Activated CD4-positive, alpha-beta T cell treated with anti-CD3 and anti-CD28 coated beads, Interleukin-10, Interleukin-2, amounts not matched to agents 100 ng/mL and 50 ng/mL, durations not matched to agents 16 hours and 8 hours (primary cell): ENCODE results near the gene SIK2.

Source experiments
- DNase-seq: peaks from one replicate; pipeline ENCODE4 v3.0.0-alpha.2; 2020

Gene SIK2

DNA sequence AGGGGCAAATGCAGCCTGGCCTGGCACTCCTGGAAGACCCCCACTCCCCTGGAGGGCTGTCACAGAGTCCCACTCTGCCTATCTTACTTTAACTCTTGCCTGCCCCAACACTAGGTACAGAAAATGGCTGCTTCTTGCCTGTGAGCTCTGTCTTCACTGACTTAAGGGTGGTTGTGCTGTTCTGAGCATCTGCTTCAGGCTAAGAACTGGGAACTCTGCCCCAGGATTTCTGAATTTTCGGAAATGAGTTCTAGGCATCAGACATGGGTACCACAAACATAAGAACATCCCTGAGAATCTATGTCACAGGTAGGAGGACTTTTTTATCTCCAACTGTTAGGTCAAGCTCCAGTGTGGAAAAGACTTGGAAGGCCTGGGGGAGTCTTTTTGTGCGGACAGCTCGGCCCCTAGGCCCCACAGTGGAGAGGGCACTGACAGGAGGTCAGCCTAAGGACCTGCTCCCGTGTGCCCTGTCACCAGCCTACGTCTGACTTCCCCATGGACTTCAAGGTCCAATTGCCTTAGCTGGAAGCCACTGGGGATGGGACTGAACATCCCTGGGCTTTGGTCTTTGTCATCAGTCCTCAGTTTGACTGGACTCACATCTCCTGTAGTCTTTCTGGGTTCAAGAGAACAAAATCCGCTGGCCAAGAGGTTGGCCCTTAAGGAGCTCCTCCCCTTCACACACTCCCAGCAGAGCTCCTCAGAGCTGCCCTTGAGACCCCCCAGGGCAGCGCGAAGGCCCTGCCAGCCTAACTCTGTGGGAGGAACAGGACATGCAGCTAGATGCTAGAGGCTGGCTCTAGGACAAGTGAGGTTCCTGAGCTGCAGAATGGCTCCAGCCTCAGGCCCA is 132.1 kb downstream of the SIK2 start:
- DNase-seq: no peak

DNA sequence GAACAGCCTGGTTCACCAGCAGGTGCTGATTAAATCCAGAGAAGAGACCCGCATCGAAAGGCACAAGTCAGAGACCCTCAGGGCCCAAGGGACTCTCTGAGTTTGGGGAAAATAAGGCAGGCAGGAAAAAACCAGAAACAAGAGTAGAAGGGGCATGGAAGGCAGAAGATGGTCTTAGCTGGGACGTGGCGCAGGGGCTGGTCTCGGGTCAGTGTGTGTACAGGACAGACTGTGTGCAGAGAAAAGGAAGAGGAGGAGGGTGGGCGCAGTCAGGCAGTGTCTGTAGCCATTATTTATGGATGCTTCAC is 132.7 kb downstream of the SIK2 start:
- DNase-seq: no peak

DNA sequence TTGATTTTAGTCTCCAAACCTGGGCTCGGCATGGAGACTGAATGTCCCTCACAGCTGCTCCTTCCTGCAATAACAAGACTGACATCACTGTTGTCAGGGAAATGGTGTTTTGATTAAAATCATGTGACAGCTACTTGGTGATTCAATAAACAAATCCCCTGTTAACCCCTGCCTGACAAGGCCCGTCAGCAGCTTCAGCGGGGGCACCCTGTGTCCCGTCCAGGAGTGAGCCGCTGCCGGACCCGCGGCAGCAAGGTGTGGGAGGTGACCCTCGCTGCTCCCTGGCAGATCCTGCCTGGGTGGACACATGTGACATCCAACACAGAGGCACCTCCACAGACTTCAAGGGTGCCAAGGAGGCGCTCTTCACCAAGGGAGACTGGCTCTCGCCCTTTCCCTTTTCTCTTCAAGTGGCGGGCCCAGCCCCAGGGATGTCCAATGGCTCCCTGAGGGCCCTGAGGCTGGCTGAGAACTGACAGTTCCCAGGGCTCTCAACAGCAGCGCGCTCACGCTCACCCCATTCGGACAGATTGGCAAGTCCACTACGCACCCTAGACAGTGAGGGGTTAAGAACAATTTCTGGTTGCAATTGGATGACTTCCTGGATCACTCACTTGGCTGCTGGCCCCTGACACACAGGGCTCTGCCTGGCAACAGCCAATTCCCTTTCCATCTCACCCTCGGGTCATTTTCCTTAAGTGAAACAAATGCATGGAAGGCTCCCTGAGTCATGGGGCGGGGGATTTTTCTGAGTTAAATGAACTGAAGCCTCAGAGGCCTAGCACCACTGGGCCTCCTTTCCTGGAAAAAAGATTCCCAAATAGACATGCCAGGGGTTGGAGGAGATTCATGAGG is 133.2 kb downstream of the SIK2 start:
- no peak for DNase-seq

DNA sequence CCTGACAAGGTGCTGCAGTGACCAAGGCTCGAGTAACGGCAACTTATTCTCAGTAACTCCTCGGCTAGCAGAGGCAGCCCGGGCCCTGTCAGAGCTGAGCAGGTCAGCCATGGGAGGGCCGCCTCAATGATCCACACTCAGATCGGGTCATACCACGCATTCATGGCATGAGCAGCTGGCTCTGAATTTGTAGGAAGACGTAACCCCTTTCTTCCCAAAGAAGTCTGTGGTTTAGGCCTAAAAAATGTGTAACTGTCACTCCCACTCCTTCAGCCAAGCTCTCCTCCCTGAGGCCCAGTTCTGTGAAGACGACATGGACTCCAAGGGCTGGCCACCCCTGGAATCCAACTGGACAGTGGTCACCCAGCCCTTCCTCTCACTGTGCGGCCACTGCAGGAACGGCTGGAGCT is 133.9 kb downstream of the SIK2 start:
- DNase-seq: no peak

DNA sequence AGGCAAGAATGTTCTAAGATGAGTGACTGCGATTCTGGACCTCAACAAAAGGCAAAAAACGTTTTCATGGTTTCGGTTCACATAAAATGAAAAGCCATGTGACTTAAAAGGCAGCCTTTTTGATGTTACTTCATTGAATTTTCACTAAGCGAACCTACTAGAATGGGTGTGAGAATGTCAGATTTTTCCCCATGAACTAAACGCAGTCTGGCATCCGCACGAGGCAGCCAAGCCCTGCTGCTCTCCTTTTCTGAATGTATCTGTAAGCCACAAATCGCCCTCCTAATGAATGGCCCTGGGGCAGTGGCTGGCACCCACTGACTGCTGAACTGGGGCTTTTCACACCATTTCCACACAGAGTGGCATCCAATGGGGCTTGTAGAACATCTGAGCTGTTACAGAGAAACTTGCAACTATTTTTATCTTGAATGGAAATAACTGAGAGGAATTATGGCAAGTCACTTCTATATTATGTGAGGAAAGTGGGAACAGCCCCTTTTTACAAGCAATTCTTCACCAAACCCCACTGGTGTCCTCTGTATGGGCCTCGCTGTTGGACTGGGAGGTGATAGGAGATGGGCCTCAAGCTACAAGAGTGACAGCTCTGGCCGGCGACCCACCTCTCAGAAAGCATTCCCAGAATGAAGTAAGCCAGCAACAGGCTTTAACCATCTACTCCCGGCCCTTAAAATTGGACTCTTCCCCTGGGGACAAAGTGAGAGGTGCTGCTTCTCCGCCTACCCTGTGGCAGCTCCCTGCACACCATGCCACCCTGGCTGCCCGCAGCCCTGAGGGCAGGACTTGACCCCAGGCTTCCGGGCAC is 134.6 kb downstream of the SIK2 start:
- DNase-seq: no peak

DNA sequence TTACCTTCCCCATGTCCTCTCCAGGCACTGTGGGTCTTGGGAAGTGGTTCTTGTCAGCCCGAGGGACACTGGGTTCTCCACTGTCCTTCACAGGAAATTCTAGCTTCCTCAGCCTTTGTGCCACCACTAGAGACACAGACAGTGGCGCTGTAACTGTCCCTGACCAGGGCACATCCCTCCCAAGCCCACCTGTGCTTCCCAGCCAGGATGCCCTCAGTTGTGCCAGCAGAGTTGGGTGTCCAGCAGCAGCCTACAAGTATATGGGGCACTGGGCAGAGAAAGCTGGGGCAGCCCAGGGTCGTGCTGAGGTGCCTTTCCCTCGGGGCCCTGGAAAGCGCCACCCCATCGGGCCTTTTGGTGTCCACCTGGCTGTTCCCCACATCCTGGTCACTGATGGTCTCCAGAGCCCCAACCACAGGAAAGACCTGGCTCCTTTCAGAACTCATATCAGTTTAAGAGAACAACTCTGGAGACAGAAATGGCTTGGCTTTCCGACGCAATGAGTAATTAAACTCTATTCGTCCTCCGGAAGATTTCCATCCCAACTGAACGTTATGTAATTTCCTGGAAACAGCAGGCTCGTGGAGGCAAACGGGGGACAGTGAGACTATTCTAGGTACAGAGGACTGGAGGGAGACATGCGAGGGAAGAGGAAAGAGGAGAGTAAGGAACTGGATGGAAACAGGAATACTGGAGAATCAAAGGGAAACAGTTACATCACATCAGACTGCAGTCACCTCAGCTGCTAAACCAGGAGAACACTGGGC is 135.4 kb downstream of the SIK2 start:
- DNase-seq: no peak

DNA sequence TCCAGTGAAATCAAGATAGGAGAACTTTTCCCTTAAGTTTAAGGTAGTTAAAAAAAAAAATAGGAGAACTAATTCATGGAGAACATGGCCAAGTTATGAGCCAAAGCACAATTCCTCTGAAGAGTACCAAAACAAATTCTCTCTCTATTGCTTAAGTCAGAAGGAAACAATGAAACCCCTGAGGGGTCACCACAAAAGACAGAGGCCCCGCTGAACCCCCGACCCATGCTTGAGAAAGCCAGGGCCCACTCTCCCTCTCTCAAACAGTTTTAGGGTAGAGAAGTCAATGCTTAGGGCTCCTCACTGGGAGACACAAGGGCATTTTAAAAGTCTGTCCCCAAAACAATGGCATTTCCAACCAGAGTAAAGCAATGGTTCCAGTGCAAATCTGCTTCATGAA is 137.1 kb downstream of the SIK2 start:
- DNase-seq: no peak

DNA sequence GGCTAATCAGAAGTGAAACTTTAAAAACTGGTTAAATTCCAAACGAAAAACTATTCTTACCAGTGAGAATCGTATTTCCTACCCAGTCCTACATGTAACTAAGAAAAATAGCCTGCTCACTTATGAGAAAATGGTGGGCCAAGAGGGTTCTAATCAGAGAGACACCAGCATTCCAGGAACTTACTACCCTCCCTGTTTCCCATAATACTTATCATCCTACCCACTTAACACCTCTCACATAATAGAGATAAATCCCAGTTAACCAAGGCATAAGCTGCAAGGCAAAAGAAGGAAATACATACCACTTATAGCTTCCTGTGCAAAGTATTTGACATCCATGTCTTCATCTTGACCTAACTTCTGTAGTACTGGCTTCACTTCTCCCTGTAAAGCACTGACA is 139.5 kb downstream of the SIK2 start:
- no peak for DNase-seq

DNA sequence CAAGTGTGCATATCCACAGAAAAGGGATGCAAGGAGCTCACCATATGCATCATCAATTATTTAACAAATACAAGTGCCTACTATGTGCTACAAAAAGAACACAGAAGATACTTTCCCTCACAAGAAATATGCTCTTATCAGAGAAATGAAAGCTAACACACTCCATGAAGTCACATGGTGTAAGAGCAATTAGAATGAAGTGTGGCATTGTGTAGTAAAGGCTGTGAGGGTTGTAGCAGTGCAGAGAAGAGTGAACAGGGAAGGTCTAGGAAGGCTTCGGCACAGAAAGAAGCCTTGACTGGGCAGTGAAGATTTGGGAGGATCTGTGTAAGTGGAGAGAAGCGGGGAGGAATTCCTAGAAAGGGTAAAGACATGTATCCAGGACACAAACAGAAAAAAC is 141.5 kb downstream of the SIK2 start:
- DNase-seq: no peak

DNA sequence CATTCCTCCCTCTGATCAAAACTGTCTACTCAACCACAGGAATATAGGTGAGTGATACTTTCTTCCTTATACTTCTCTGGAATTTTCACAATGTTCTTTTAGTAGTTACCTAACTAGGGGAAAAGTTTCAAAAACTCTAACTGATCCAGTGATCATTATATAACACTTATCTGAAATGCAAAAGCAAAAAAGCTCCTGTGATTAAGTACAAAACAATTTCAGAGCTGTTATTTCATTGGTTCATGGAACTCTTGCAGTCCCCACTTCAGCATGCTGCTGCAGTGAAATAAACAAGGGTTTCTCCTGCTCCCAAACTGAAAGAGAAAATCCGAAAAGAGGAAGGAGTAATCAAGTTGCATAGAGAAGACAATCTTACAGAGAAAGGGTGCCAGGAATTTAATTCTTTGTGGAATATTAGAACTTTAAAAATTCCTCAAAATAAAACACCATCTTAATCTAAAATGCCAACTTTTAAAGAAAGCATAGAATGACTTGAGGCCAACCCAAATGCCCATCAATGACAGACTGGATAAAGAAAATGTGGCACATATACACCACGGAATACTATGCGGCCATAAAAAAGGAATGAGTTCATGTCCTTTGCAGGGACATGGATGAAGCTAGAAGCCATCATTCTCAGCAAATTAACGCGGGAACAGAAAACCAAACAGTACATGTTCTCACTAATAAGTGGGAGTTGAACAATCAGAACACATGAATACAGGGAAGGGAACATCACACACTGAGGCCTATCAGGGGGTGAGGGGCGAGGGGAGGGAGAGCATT is 143.7 kb downstream of the SIK2 start:
- DNase-seq: no peak

DNA sequence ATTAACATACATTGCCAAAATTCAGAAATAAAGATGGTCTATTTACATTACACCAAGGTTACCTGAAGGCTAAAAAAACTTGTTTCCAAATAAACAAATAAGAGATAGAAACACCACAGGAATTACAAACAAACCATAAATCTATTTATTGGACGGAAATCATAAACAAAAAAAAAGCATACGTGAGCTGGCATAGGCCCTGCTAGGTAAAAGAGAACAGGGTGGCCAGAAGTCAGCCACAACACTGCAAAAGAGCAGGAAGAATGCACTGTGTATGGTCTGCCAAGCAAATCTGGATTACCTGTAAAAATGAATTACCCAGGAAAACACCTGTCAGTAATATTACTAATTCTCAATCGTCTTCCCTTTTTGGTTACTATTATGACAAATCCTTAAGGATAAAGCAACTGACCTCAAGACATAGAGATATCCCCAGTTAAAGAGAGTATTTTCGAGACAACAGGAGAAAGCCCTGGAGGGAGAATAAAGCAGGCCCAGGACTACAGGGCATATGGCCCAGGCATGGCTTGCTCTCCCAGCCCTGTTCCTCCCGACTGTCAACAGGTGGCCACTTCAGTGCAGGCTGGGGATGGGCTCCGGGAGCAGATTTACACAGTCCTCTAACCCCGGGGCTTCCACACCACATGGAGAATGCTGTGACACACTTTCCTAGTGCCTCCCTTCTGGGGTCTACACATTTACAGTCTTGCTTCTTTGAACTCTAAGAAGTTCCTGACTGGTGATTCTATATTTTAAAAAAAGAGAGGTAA is 146.0 kb downstream of the SIK2 start:
- no peak for DNase-seq

DNA sequence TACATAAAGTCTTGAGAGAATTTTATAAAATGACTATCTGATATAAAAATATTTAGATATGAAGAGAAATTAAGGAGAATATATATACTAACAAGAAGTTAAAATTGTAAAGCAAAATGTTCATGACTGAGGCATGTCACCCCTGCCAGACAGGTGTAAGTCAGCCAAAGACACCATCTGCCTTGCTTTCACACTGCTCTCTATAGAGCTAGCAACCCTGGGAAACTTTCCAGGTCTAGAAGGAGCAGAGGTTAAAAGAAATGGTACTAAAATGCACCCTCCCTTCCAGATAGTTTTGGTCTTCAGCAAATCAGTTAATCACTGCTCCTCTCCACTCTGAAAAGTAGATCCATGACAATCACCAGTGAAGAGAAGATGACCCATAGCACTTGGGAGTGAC is 147.4 kb downstream of the SIK2 start:
- DNase-seq: no peak

DNA sequence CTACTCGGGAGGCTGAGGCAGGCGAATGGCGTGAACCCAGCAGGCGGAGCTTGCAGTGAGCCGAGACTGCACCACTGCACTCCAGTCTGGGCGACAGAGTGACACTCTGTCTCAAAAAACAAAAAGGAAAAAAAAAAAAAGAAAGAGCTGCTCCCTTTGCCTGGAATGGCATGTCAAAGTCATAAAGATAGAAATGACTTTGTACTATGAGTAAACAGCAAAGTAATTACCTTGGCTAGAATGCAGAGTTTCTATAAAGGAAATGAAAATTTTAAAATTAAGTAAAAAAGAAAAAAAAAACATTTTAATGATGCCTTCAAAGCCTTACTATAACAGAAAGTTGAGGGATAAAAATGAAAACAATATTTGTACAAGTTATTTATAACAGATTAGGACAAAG is 153.8 kb downstream of the SIK2 start:
- no peak for DNase-seq

DNA sequence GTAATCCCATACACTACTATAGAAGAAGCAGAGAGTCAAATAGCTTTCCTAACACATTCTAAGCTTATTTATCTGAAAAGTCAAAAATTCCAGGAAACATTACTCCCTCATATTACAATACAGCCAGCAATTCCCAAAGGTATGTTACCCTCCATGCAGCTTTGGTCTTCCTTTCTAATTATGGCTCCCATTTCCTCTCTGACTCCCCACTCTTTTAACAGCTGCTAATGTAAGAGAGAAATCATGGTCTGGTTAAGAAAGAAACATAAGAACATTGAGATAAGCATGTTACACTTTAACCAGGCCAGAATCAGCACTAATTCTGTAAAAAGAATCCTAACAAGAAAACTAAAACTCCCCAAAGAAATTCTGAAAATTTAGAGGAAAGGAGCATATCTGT is 157.1 kb downstream of the SIK2 start:
- no peak for DNase-seq

DNA sequence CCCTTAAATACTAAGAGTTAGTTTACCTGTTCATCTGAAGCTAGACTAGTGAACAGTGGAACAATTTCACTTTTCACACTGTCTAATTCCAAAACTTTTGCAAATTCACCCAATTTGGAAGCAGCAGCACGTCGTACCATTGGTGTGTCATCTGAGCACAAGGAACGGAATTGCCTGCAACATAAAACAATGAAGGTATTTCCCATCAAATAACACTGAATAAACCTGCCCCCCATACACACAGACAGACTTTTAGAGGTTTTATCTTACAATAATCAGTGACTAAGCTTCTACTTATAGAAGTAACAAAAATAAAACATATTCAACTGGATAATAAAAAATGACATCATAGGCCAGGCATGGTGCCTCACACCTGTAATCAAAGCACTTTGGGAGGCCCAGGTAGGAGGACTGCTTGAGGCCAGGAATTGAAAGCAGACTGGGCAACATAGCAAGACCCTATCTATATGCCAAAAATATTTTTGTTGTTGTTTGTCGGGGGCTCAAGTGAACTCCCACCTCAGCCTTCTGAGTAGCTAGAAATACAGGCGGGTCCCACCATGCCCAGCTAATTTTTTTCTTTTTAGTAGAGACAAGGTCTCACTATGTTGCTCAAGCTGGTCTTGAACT is 157.6 kb downstream of the SIK2 start:
- no peak for DNase-seq

DNA sequence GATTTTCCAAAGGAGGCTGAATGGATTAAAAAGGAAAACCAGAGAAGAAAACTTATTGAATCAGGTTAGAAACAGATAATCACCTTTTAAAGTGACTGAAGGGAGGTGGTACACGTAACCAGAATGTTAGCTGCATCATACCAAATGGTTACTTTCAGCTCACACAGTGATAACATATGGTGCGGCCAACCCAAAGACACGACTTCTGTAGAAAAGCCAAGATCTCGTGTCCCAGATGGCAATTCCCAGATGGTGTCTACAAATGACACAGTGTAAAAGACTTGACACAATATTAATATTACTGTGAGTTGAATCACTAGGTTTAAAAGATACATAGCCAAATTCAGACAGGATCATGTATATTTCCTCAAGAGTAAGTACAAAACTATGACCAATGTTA is 158.8 kb downstream of the SIK2 start:
- no peak for DNase-seq

DNA sequence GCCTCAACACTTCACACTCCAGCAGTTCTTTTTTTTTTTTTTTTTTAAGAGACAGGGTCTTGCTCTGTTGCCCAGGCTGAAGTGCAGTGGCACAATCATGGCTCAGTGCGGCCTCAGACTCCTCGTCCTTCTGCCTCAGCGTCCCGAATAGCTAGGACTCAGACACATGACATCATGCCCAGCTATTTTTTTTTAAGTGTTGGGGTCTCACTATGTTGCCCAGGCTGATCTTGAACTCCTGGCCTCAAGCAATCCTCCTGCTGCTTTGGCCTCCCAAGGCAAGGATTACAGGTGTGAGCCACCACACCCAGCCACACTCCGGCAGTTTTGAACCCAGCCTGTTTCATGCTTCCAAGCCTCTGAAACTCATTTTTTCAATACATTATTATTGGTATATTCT is 160.3 kb downstream of the SIK2 start:
- no peak for DNase-seq

DNA sequence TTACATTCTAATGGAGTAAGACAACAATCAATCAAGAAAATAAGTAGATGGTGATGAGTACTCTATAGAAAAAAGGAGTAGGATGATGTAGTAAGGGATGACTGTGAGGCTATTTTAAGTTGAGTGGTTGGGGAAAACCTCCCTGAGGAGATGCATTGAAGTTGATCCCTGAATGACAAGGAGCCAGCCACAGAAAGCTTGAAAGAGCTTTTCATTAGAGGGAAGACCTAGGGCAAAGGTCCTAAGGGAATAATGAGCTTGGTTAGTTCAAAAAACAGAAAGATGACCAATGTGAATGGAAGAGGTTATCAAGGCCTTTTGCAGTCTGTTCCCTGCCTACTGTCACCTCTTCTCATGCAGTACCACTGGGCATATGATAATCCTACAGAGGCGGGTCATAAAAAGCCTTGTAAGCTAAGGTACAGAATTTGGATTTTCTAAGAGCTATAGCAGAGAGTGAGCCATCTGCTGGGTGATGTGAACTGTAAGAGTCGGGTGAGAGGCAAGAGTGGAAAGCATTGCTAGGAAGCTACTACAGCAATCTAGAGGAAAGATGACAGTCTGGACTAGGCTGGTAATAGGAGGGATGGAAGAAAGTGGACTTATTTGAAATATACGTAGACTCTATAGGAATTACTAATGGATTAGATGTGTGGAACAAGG is 160.9 kb downstream of the SIK2 start:
- DNase-seq: no peak

DNA sequence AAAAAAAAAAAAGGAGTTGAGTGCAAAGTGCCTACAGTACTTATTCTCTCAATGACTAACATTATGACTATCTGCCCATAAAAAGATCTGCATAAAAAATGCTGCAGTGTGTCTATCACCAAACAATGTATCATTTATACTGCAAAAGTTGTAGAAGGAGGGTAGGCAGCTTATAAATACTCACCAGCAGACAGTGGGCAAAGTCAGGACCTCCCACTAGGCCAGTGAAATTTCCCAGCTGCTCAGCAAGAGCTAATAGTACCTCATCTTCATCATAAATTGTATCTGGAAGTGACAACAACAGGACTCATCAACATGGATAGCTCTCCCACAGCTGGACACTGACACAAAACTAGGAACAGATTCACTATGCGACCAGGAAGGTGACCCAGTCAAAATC is 162.4 kb downstream of the SIK2 start:
- no peak for DNase-seq
